HEK293T (cell line): ENCODE data around the gene DNA2.

ENCODE experiments used
- CTCF ChIA-PET: fragments of 350-600 bp; formaldehyde crosslinking; extraction: SDS; loops from one replicate; lab custom pipeline; 2021; ENCODE audit warnings: antibody characterized with exemption, inconsistent platforms; lab: Yijun Ruan, JAX
- POLR2A ChIA-PET: fragments of 350-600 bp; formaldehyde crosslinking; extraction: SDS; loops from one replicate; lab custom pipeline; 2020; ENCODE audit warnings: antibody characterized with exemption, inconsistent platforms; lab: Yijun Ruan, JAX
- DNase-seq: peaks from one replicate; pipeline ENCODE4 v3.0.0; 2012; ENCODE audit warnings: mixed read lengths; ENCODE audit errors: extremely low spot score
- ARNT ChIP-seq: fragments of 450-650 bp; IDR thresholded peaks from 2 replicates; pipeline ENCODE4 v1.6.1; 2017; ENCODE audit warnings: mild to moderate bottlenecking
- BHLHE40 ChIP-seq: fragments of 450-650 bp; IDR thresholded peaks from 2 replicates; pipeline ENCODE4 v1.6.1; 2016; ENCODE audit warnings: mild to moderate bottlenecking, moderate library complexity, borderline replicate concordance
- CTBP1 ChIP-seq: fragments of 450-650 bp; IDR thresholded peaks from 2 replicates; pipeline ENCODE4 v1.6.1; 2016; ENCODE audit warnings: borderline replicate concordance
- ELF4 ChIP-seq: fragments of 450-650 bp; IDR thresholded peaks from 2 replicates; pipeline ENCODE4 v1.6.1; 2017; ENCODE audit warnings: antibody characterized with exemption
- FOXA1 ChIP-seq: fragments of 450-650 bp; IDR thresholded peaks from 2 replicates; pipeline ENCODE4 v1.6.1; 2016; ENCODE audit warnings: mild to moderate bottlenecking
- FOXK2 ChIP-seq: fragments of 450-650 bp; IDR thresholded peaks from 2 replicates; pipeline ENCODE4 v1.6.1; 2016; ENCODE audit warnings: mild to moderate bottlenecking
- FOXM1 ChIP-seq: fragments of 450-650 bp; IDR thresholded peaks from 2 replicates; pipeline ENCODE4 v1.6.1; 2017; ENCODE audit warnings: mild to moderate bottlenecking, borderline replicate concordance
- HDGF ChIP-seq: fragments of 450-650 bp; IDR thresholded peaks from 2 replicates; pipeline ENCODE4 v1.6.1; 2017; ENCODE audit warnings: antibody characterized with exemption, borderline replicate concordance
- L3MBTL2 ChIP-seq: fragments of 450-650 bp; conservative IDR thresholded peaks from 2 replicates; pipeline ENCODE4 v1.6.1; 2016; ENCODE audit warnings: mild to moderate bottlenecking
- LEF1 ChIP-seq: fragments of 450-650 bp; IDR thresholded peaks from 2 replicates; pipeline ENCODE4 v1.6.1; 2017; ENCODE audit warnings: mild to moderate bottlenecking, borderline replicate concordance
- NFRKB ChIP-seq: fragments of 450-650 bp; IDR thresholded peaks from 2 replicates; pipeline ENCODE4 v1.6.1; 2016; ENCODE audit warnings: mild to moderate bottlenecking, moderate library complexity
- PKNOX1 ChIP-seq: fragments of 450-650 bp; IDR thresholded peaks from 2 replicates; pipeline ENCODE4 v1.6.1; 2016
- SP1 ChIP-seq: fragments of 450-650 bp; IDR thresholded peaks from 2 replicates; pipeline ENCODE4 v1.6.1; 2017
- SUZ12 ChIP-seq: fragments of 450-650 bp; IDR thresholded peaks from 2 replicates; pipeline ENCODE4 v1.6.1; 2016; ENCODE audit warnings: mild to moderate bottlenecking
- TARDBP ChIP-seq: fragments of 450-650 bp; IDR thresholded peaks from 2 replicates; pipeline ENCODE4 v1.6.1; 2016
- ZNF384 ChIP-seq: fragments of 450-650 bp; IDR thresholded peaks from 2 replicates; pipeline ENCODE4 v1.6.1; 2016

DNA2 gene

DNA sequence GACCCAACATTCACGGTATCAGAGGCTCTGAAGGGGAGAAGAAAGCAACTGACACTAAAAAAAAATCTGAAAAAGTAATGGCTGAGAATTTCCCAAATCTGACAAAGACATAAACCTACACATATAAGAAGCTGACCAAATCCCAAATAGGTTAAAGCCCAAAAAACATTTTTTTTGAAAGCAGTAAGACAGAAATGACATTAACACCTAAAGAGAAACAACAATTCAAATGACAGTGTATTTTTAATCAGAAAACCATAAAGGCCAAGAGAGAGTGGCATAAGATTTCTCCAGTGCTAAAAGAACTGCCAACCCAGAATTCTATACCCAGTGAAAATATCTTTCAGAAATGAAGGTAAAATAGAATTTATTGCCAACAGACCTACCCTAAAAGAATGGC lies 100.2 kb downstream of the DNA2 start:
- ChIA-PET CTCF (no interaction called here), POLR2A (no interaction called here)
- DNase-seq: no peak
- TF ChIP-seq L3MBTL2: no peak
- no peak for TF ChIP-seq FOXA1
- TF ChIP-seq PKNOX1: no peak
- no peak for TF ChIP-seq SP1
- no peak for TF ChIP-seq HDGF
- no peak for TF ChIP-seq FOXK2
- TF ChIP-seq FOXM1: no peak
- TF ChIP-seq ARNT: no peak
- TF ChIP-seq ZNF384: no peak
- TF ChIP-seq NFRKB: no peak
- TF ChIP-seq CTBP1: no peak
- TF ChIP-seq TARDBP: no peak
- no peak for TF ChIP-seq SUZ12

- ChIA-PET CTCF (no interaction called here), POLR2A (no interaction called here)
- TF ChIP-seq FOXM1: no peak
- no peak for TF ChIP-seq CTBP1
- TF ChIP-seq SP1: no peak
- no peak for TF ChIP-seq NFRKB
- TF ChIP-seq FOXA1: no peak
- TF ChIP-seq L3MBTL2: no peak
- TF ChIP-seq ZNF384: no peak
- TF ChIP-seq HDGF: no peak
- TF ChIP-seq ARNT: no peak
- no peak for TF ChIP-seq TARDBP
- TF ChIP-seq ELF4: no peak
- TF ChIP-seq FOXK2: no peak
- no peak for TF ChIP-seq LEF1
- no peak for TF ChIP-seq PKNOX1
- TF ChIP-seq SUZ12: no peak
- no peak for TF ChIP-seq BHLHE40
- DNase-seq: no peak
Measured at GRCh38 chr10:68367121-68367520, 104.7 kb downstream of the DNA2 start.

DNA sequence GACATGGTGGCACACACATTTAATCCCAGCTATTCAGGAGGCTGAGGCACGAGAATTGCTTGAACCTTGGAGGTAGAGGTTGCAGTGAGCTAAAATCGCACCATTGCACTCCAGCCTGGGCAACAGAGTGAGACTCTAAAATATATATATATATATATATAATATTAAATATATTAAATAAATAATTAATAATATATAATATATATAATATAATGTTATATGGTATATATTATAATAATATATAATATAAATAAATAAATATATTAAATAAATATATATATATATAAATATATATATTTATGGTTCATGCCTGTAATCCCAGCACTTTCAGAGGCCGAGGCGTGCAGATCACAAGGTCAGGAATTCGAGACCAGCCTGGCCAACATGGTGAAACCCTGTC lies 105.2 kb downstream of the DNA2 start:
- ChIA-PET CTCF (no interaction called here), POLR2A (no interaction called here)
- no peak for DNase-seq
- TF ChIP-seq HDGF (no peak), FOXA1 (no peak)

GRCh38 chr10:68365611-68366010 lies 106.2 kb downstream of the DNA2 start:
- DNase-seq: no peak
- ChIA-PET POLR2A (no interaction called here), CTCF (no interaction called here)
- TF ChIP-seq CTBP1 (no peak), LEF1 (no peak), ELF4 (no peak), TARDBP (no peak), ARNT (no peak), L3MBTL2 (no peak), BHLHE40 (no peak), SUZ12 (no peak), ZNF384 (no peak), SP1 (no peak), FOXA1 (no peak), HDGF (no peak), PKNOX1 (no peak), FOXK2 (no peak), FOXM1 (no peak)

DNA sequence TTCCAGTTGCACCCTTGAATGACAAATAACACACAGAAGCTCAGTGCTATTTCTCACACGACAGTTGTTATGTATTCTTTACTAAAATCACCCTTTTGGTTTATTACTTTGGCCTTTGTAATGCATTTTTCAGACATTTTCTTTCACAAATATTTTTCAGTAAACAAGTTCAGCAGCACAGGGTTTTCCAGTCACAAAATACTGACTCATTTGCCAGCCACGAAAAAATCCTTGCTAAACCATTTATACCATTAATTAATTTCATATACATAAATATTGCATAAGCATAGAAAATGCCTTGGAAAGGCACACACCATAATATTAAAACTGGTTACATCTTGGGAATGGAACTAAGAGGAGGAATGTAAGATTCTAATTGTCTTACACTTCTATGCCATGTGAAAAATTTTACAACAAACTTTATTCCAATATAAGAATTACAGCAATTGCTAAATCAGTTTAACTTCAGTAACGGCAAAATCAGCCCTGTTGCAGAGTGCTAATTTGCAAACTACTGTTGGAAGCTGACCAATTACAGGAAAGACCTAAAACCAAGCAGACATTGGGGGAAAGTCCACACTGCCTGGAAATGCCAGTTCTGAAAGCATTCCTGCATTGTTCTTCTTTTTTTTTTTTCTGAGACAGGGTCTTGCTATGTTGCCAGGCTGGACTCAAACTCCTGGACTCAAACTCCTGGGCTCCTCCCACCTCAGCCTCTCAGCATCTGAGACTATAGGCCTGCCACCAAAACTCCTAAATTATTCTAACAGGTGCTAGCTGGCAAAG lies 107.5 kb downstream of the DNA2 start:
- ChIA-PET CTCF (no interaction called here), POLR2A (interaction anchor here (0.7 kb wide), 1 partner anchor 20 kb away, joined by 3 read pairs; no protein-coding TSS in a partner anchor)

More for the DNA sequence above, 107.5 kb downstream of the DNA2 start:
- TF ChIP-seq LEF1 (no peak), TARDBP (no peak), ELF4 (no peak)
- DNase-seq: no peak
